IPS-20b (cell line): Measurements from ENCODE around the gene ERC1.

Source experiments
- H3K27ac ChIP-seq: one replicate; pipeline ENCODE4 v1.5.1; 2013; ENCODE audit warnings: low read length
- H3K27me3 ChIP-seq: 2 replicates; pipeline ENCODE4 v1.6.1; 2013; ENCODE audit warnings: mild to moderate bottlenecking, low read length, inconsistent platforms; ENCODE audit not compliant: insufficient read depth
- H3K36me3 ChIP-seq: 2 replicates; pipeline ENCODE4 v1.6.1; 2013; ENCODE audit warnings: low read depth, mild to moderate bottlenecking, inconsistent platforms, low read length, moderate library complexity; ENCODE audit not compliant: insufficient read depth
- H3K4me1 ChIP-seq: 2 replicates; pipeline ENCODE4 v1.6.1; 2013; ENCODE audit warnings: mild to moderate bottlenecking, control low read depth, inconsistent platforms, low read length, moderate library complexity; ENCODE audit not compliant: insufficient read depth
- H3K4me3 ChIP-seq: 2 replicates; pipeline ENCODE4 v1.5.1; 2013; ENCODE audit warnings: mild to moderate bottlenecking, low read length, inconsistent platforms
- H3K9ac ChIP-seq: 2 replicates; pipeline ENCODE4 v1.6.1; 2013; ENCODE audit warnings: low read depth, mild to moderate bottlenecking, inconsistent platforms, low read length, moderate library complexity
- H3K9me3 ChIP-seq: 2 replicates; pipeline ENCODE4 v1.6.1; 2013; ENCODE audit warnings: mild to moderate bottlenecking, low read depth, low read length, inconsistent platforms; ENCODE audit not compliant: insufficient read depth

ERC1 gene

GRCh38 chr12:1356285-1356684 lies 365.3 kb downstream of the ERC1 start:
- no peaks in the 10 kb centered on the region for H3K9me3 ChIP-seq
- no peak overlapping the region for H3K4me3 ChIP-seq
- peaks cover 5% of the 10 kb centered on the region; the same call in 1 of the 2 replicates for H3K4me1 ChIP-seq
- H3K36me3 ChIP-seq, result no peaks in the 10 kb centered on the region
- no peak overlapping the region for H3K9ac ChIP-seq
- H3K27ac ChIP-seq, result no peak overlapping the region
- no peaks in the 10 kb centered on the region for H3K27me3 ChIP-seq

GRCh38 chr12:1357171-1357570 lies 366.1 kb downstream of the ERC1 start:
- peaks cover 5% of the 10 kb centered on the region; the same call in 1 of the 2 replicates for H3K4me1 ChIP-seq

GRCh38 chr12:1357711-1358110 lies 366.7 kb downstream of the ERC1 start:
- no peak overlapping the region for H3K9ac ChIP-seq
- H3K4me1 ChIP-seq, result peaks cover 5% of the 10 kb centered on the region; the same call in 1 of the 2 replicates
- H3K36me3 ChIP-seq, result no peaks in the 10 kb centered on the region
- H3K27me3 ChIP-seq, result no peaks in the 10 kb centered on the region
- no peak overlapping the region for H3K4me3 ChIP-seq
- no peaks in the 10 kb centered on the region for H3K9me3 ChIP-seq
- no peak overlapping the region for H3K27ac ChIP-seq

More at GRCh38 chr12:1357171-1357570, 366.1 kb downstream of the ERC1 start:
- no peaks in the 10 kb centered on the region for H3K27me3 ChIP-seq
- H3K36me3 ChIP-seq, result no peaks in the 10 kb centered on the region
- no peak overlapping the region for H3K9ac ChIP-seq
- H3K27ac ChIP-seq, result no peak overlapping the region
- no peak overlapping the region for H3K4me3 ChIP-seq
- H3K9me3 ChIP-seq, result no peaks in the 10 kb centered on the region

- Histone ChIP-seq H3K9me3 (no peaks in the 10 kb centered on the region), H3K4me1 (peaks cover under 1% of the 10 kb centered on the region; the same call in 1 of the 2 replicates), H3K27ac (no peak overlapping the region)
Observed at GRCh38 chr12:1360441-1361210, 369.6 kb downstream of the ERC1 start.

GRCh38 chr12:1362143-1362662 lies 371.2 kb downstream of the ERC1 start:
- Histone ChIP-seq H3K9ac (no peak overlapping the region), H3K9me3 (no peaks in the 10 kb centered on the region), H3K27ac (no peak overlapping the region), H3K4me1 (no peaks in the 10 kb centered on the region), H3K27me3 (no peaks in the 10 kb centered on the region), H3K36me3 (no peaks in the 10 kb centered on the region), H3K4me3 (no peak overlapping the region)

More at GRCh38 chr12:1360441-1361210, 369.6 kb downstream of the ERC1 start:
- no peaks in the 10 kb centered on the region for H3K36me3 ChIP-seq
- no peak overlapping the region for H3K9ac ChIP-seq
- H3K4me3 ChIP-seq, result no peak overlapping the region
- no peaks in the 10 kb centered on the region for H3K27me3 ChIP-seq

- Histone ChIP-seq H3K27me3 (no peaks in the 10 kb centered on the region), H3K4me1 (peaks cover 13% of the 10 kb centered on the region), H3K36me3 (no peaks in the 10 kb centered on the region), H3K4me3 (no peak overlapping the region), H3K27ac (no peak overlapping the region), H3K9ac (no peak overlapping the region), H3K9me3 (no peaks in the 10 kb centered on the region)
Observed at GRCh38 chr12:1365703-1366102, 374.7 kb downstream of the ERC1 start.

- Histone ChIP-seq H3K9me3 (no peaks in the 10 kb centered on the region), H3K27ac (no peak overlapping the region), H3K9ac (no peak overlapping the region), H3K36me3 (no peaks in the 10 kb centered on the region), H3K27me3 (no peaks in the 10 kb centered on the region), H3K4me3 (no peak overlapping the region), H3K4me1 (peaks cover 13% of the 10 kb centered on the region)
Observed at GRCh38 chr12:1367331-1368291, 376.6 kb downstream of the ERC1 start.

GRCh38 chr12:1369460-1369859 lies 378.4 kb downstream of the ERC1 start:
- Histone ChIP-seq H3K27me3 (no peaks in the 10 kb centered on the region), H3K9ac (no peak overlapping the region), H3K36me3 (no peaks in the 10 kb centered on the region), H3K9me3 (no peaks in the 10 kb centered on the region), H3K4me3 (no peak overlapping the region), H3K4me1 (peaks cover 13% of the 10 kb centered on the region), H3K27ac (no peak overlapping the region)

GRCh38 chr12:1369938-1370500 lies 379.0 kb downstream of the ERC1 start:
- no peak overlapping the region for H3K27ac ChIP-seq
- no peak overlapping the region for H3K4me3 ChIP-seq
- H3K27me3 ChIP-seq, result no peaks in the 10 kb centered on the region
- H3K9me3 ChIP-seq, result no peaks in the 10 kb centered on the region
- no peak overlapping the region for H3K9ac ChIP-seq
- H3K36me3 ChIP-seq, result no peaks in the 10 kb centered on the region
- peaks cover 13% of the 10 kb centered on the region for H3K4me1 ChIP-seq

- Histone ChIP-seq H3K4me1 (peaks cover 9% of the 10 kb centered on the region), H3K9ac (no peak overlapping the region), H3K36me3 (peaks cover 8% of the 10 kb centered on the region; the same call in 1 of the 2 replicates), H3K9me3 (no peaks in the 10 kb centered on the region), H3K27ac (no peak overlapping the region), H3K4me3 (no peak overlapping the region), H3K27me3 (no peaks in the 10 kb centered on the region)
Observed at GRCh38 chr12:1373901-1374735, 383.1 kb downstream of the ERC1 start.
